ENCODE data around the gene HEYL. TPM values are rescaled to one million over a fixed set of nuclear protein-coding genes. Genes with fewer than 3 reads are reported as not detected.

The HEYL gene
- total RNA-seq, 1 donor from 2014 or later: 1.1 TPM

DNA sequence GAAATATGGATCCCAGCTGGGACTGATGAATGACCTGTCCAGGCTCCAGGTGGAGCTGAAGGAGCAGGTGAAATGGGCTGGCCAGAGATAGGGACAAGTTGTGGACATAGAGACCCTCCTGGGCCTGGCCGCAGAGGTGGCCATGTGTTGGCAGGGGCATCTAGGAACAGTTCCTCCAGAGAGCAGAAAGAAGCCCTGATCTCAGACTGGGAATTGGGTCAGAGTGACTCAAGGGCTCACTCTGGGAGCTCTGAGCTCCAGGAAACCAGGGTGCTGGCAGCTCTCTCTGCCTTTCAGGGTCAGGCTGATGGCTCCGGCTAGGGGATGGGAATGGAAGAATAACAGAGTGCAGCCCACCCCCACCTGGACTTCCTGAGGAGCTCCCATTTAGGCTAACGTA is 29.5 kb upstream of the HEYL start:
- no peak for FAIRE-seq
- Mint-ChIP-seq H3K9me3 (ENCODE audit: unreplicated experiment) (peaks cover 4% of the 10 kb centered on the region), H3K4me1 (ENCODE audit: low read depth, unreplicated experiment) (no peaks in the 10 kb centered on the region), H3K4me3 (ENCODE audit: unreplicated experiment) (no peak overlapping the region), H3K36me3 (ENCODE audit: low read depth, unreplicated experiment) (peaks cover 7% of the 10 kb centered on the region), H3K27me3 (ENCODE audit: low read depth, unreplicated experiment) (peaks cover 78% of the 10 kb centered on the region), H3K27ac (ENCODE audit: unreplicated experiment) (no peak overlapping the region)
- no peak for TF ChIP-seq EZH2 (IDR thresholded peaks at IDR 0.05; ENCODE audit: insufficient read depth, low read length)
- TF ChIP-seq, protein P1, sequence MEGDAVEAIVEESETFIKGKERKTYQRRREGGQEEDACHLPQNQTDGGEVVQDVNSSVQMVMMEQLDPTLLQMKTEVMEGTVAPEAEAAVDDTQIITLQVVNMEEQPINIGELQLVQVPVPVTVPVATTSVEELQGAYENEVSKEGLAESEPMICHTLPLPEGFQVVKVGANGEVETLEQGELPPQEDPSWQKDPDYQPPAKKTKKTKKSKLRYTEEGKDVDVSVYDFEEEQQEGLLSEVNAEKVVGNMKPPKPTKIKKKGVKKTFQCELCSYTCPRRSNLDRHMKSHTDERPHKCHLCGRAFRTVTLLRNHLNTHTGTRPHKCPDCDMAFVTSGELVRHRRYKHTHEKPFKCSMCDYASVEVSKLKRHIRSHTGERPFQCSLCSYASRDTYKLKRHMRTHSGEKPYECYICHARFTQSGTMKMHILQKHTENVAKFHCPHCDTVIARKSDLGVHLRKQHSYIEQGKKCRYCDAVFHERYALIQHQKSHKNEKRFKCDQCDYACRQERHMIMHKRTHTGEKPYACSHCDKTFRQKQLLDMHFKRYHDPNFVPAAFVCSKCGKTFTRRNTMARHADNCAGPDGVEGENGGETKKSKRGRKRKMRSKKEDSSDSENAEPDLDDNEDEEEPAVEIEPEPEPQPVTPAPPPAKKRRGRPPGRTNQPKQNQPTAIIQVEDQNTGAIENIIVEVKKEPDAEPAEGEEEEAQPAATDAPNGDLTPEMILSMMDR (IDR thresholded peaks at IDR 0.05; ENCODE audit: insufficient read depth, low read depth, low read length): no peak
- H3K79me2 ChIP-seq (ENCODE audit: insufficient read depth, low read length): no peaks in the 10 kb centered on the region
- H3K4me2 ChIP-seq (ENCODE audit: low read length): no peak overlapping the region
- H3K9me3 ChIP-seq (ENCODE audit: insufficient read depth, low read depth, low read length): peaks cover 4% of the 10 kb centered on the region
- H4K20me1 ChIP-seq (ENCODE audit: insufficient read depth, low read length): no peaks in the 10 kb centered on the region
- H3K27ac ChIP-seq (ENCODE audit: low read depth, low read length): no peak overlapping the region
- no peaks in the 10 kb centered on the region for H3K36me3 ChIP-seq (ENCODE audit: insufficient read depth, low read length)
- H3K27me3 ChIP-seq (ENCODE audit: insufficient read depth, low read length): peaks cover 49% of the 10 kb centered on the region
- H2AFZ ChIP-seq (ENCODE audit: low read depth, low read length): no peak overlapping the region
- no peak overlapping the region for H3K9ac ChIP-seq (ENCODE audit: low read length)
- DNase-seq (ENCODE audit: low read depth): no peak
- H3K4me3 ChIP-seq (ENCODE audit: insufficient read depth, low read depth, low read length): no peak overlapping the region
- H3K4me1 ChIP-seq (ENCODE audit: insufficient read depth, low read length): peaks cover 6% of the 10 kb centered on the region

GRCh38 chr1:39668111-39668510 is 28.7 kb upstream of the HEYL start:
- Mint-ChIP-seq H3K27ac (ENCODE audit: unreplicated experiment) (no peak overlapping the region), H3K27me3 (ENCODE audit: low read depth, unreplicated experiment) (peaks cover 78% of the 10 kb centered on the region)
- peaks cover 41% of the 10 kb centered on the region for H3K27me3 ChIP-seq (ENCODE audit: insufficient read depth, low read length)

DNA sequence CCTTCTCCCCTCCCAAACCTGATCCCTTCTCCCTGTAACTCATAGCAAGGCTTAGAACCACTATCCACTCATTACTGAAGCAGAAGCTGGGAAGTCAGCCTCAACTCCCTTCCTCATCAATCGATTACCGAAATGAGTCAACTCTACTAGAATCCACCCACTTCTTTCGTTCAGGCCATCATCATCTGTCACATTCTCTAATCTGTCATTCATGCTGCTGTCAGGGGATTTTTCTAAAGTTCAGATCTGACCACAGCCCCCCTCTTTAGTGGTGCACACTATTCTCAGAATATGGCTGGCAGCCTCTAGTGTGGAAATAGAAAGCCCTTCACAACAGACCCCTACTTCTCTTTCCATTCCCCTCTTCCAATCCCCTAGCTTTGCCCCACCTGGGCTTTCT is 27.3 kb upstream of the HEYL start:
- Mint-ChIP-seq H3K36me3 (ENCODE audit: low read depth, unreplicated experiment) (peaks cover 5% of the 10 kb centered on the region), H3K4me3 (ENCODE audit: unreplicated experiment) (no peak overlapping the region), H3K9me3 (ENCODE audit: unreplicated experiment) (no peaks in the 10 kb centered on the region), H3K27ac (ENCODE audit: unreplicated experiment) (no peak overlapping the region), H3K4me1 (ENCODE audit: low read depth, unreplicated experiment) (no peaks in the 10 kb centered on the region), H3K27me3 (ENCODE audit: low read depth, unreplicated experiment) (peaks cover 80% of the 10 kb centered on the region)
- H3K27ac ChIP-seq (ENCODE audit: low read depth, low read length): no peak overlapping the region
- TF ChIP-seq, protein P1 (IDR thresholded peaks at IDR 0.05; ENCODE audit: insufficient read depth, low read depth, low read length): no peak
- TF ChIP-seq EZH2 (IDR thresholded peaks at IDR 0.05; ENCODE audit: insufficient read depth, low read length): no peak
- FAIRE-seq (no peak), DNase-seq (ENCODE audit: low read depth) (no peak)
- no peaks in the 10 kb centered on the region for H3K9me3 ChIP-seq (ENCODE audit: insufficient read depth, low read depth, low read length)
- no peak overlapping the region for H3K4me3 ChIP-seq (ENCODE audit: insufficient read depth, low read depth, low read length)
- peaks cover 46% of the 10 kb centered on the region for H3K27me3 ChIP-seq (ENCODE audit: insufficient read depth, low read length)
- no peaks in the 10 kb centered on the region for H3K36me3 ChIP-seq (ENCODE audit: insufficient read depth, low read length)
- no peaks in the 10 kb centered on the region for H4K20me1 ChIP-seq (ENCODE audit: insufficient read depth, low read length)
- no peaks in the 10 kb centered on the region for H3K4me1 ChIP-seq (ENCODE audit: insufficient read depth, low read length)
- H2AFZ ChIP-seq (ENCODE audit: low read depth, low read length): no peak overlapping the region
- no peaks in the 10 kb centered on the region for H3K79me2 ChIP-seq (ENCODE audit: insufficient read depth, low read length)
- no peak overlapping the region for H3K4me2 ChIP-seq (ENCODE audit: low read length)
- no peak overlapping the region for H3K9ac ChIP-seq (ENCODE audit: low read length)

More at GRCh38 chr1:39668111-39668510, 28.7 kb upstream of the HEYL start:
- H4K20me1 ChIP-seq (ENCODE audit: insufficient read depth, low read length): no peaks in the 10 kb centered on the region
- no peak overlapping the region for H3K4me2 ChIP-seq (ENCODE audit: low read length)
- no peak overlapping the region for H3K27ac ChIP-seq (ENCODE audit: low read depth, low read length)
- peaks cover under 1% of the 10 kb centered on the region for H3K9me3 Mint-ChIP-seq (ENCODE audit: unreplicated experiment)
- H3K4me3 ChIP-seq (ENCODE audit: insufficient read depth, low read depth, low read length): no peak overlapping the region
- DNase-seq (ENCODE audit: low read depth): no peak
- TF ChIP-seq, protein P1 (IDR thresholded peaks at IDR 0.05; ENCODE audit: insufficient read depth, low read depth, low read length): no peak
- TF ChIP-seq EZH2 (IDR thresholded peaks at IDR 0.05; ENCODE audit: insufficient read depth, low read length): no peak
- H3K4me3 Mint-ChIP-seq (ENCODE audit: unreplicated experiment): no peak overlapping the region
- no peak overlapping the region for H3K9ac ChIP-seq (ENCODE audit: low read length)
- no peaks in the 10 kb centered on the region for H3K79me2 ChIP-seq (ENCODE audit: insufficient read depth, low read length)
- no peaks in the 10 kb centered on the region for H3K4me1 Mint-ChIP-seq (ENCODE audit: low read depth, unreplicated experiment)
- H3K36me3 Mint-ChIP-seq (ENCODE audit: low read depth, unreplicated experiment): peaks cover 5% of the 10 kb centered on the region
- no peaks in the 10 kb centered on the region for H3K36me3 ChIP-seq (ENCODE audit: insufficient read depth, low read length)
- no peak overlapping the region for H2AFZ ChIP-seq (ENCODE audit: low read depth, low read length)
- peaks cover 6% of the 10 kb centered on the region for H3K4me1 ChIP-seq (ENCODE audit: insufficient read depth, low read length)
- FAIRE-seq: no peak
- peaks cover under 1% of the 10 kb centered on the region for H3K9me3 ChIP-seq (ENCODE audit: insufficient read depth, low read depth, low read length)
